ENCODE data around the gene XXYLT1. TPM values are rescaled to one million over a fixed set of nuclear protein-coding genes. Genes with fewer than 3 reads are reported as not detected.

XXYLT1 gene
- total and polyA plus RNA-seq, 2 of the 8 experiments (the other 6 are each of a cell fraction or from before 2014, with no cell fraction given) = 18.9 to 23.8 TPM

DNA sequence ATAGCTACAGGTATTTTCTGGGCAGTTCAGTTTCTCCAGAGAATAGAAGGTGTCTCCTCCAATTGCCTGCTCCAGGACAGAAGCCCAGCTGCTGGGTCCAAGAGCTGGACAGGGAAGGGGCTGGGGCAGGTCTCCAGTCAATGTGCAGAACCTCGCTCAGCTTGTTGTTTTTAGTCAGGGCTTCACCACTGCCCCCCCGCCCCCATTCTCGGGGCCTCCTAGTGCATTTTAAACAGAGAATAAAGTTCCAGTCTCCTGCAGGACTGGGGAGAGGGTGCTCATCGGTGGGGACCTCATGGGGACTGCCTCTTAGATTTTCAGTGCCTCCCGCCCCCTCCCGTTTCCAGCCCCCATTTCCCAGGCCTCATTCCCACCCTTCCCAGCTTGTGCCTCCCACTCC lies 216.6 kb downstream of the XXYLT1 start:
- Histone ChIP-seq H3K9me3 (ENCODE audit: insufficient read depth in 2 of 2, low read depth in 1 of 2, low read length in 1 of 2) (no peaks in the 10 kb centered on the region), H3K18ac (ENCODE audit: extremely low read depth, low read length) (no peak overlapping the region), H2BK120ac (replicated peaks; ENCODE audit: low read depth, low read length) (no peak overlapping the region), H3K27ac (ENCODE audit: low read depth, low read length) (no peak overlapping the region), H3K4me2 (ENCODE audit: insufficient read depth in 1 of 2, low read depth in 2 of 2, low read length in 2 of 2) (no peak overlapping the region), H3K36me3 (ENCODE audit: control insufficient read depth in 2 of 4, insufficient read depth in 4 of 4, low read length in 3 of 4) (no peaks in the 10 kb centered on the region), H3K56ac (replicated peaks; ENCODE audit: insufficient read length, low read depth, low read length) (no peak overlapping the region), H3K23ac (ENCODE audit: insufficient read length) (no peak overlapping the region), H2AK5ac (ENCODE audit: low read depth, low read length) (no peak overlapping the region), H3K27me3 (replicated peaks in 1 of 4; ENCODE audit: control insufficient read depth in 3 of 4, extremely low read depth in 1 of 4, insufficient read depth in 3 of 4, low read length in 3 of 4) (no peaks in the 10 kb centered on the region), H4K91ac (replicated peaks; ENCODE audit: insufficient read length, low read length) (peak overlapping the region; percentile 65), H2BK15ac (ENCODE audit: low read length) (no peak overlapping the region), H2BK12ac (ENCODE audit: low read depth, low read length) (no peak overlapping the region), H4K5ac (ENCODE audit: insufficient read length, low read depth, low read length) (no peak overlapping the region), H3K79me1 (ENCODE audit: low read depth, low read length) (no peaks in the 10 kb centered on the region), H3K23me2 (ENCODE audit: low read depth, low read length) (no peaks in the 10 kb centered on the region), H2BK20ac (ENCODE audit: low read length) (no peak overlapping the region), H4K8ac (ENCODE audit: extremely low read depth, insufficient read depth, low read length) (no peak overlapping the region), H2BK5ac (ENCODE audit: low read depth, low read length) (peak overlapping the region; percentile 66), H3K4ac (replicated peaks; ENCODE audit: insufficient read length, low read depth, low read length) (no peak overlapping the region), H3K79me2 (ENCODE audit: control insufficient read depth in 1 of 2, insufficient read depth in 2 of 2, low read length in 2 of 2) (no peaks in the 10 kb centered on the region), H4K20me1 (replicated peaks in 1 of 2; ENCODE audit: control insufficient read depth in 1 of 2, insufficient read depth in 2 of 2, low read length in 2 of 2) (no peaks in the 10 kb centered on the region), H3K4me1 (replicated peaks in 1 of 4; ENCODE audit: control insufficient read depth in 3 of 4, insufficient read depth in 4 of 4, low read length in 3 of 4) (no peaks in the 10 kb centered on the region; a peak in 2 of 7 replicates), H2AFZ (ENCODE audit: low read length) (no peak overlapping the region), H3K14ac (ENCODE audit: insufficient read length) (no peak overlapping the region), H3K9ac (replicated peaks in 1 of 4; ENCODE audit: extremely low read depth in 1 of 4, low read depth in 3 of 4, low read length in 3 of 4) (no peak overlapping the region; a peak in 1 of 7 replicates), H3K4me3 (ENCODE audit: extremely low read depth in 1 of 4, insufficient read depth in 2 of 4, low read depth in 3 of 4, low read length in 4 of 4) (no peak overlapping the region)
- no peak for DNase-seq (ENCODE audit: low read depth in 1 of 2, low spot score in 2 of 2)
- ChIA-PET POLR2A (ENCODE audit: partially characterized antibody) (no interaction called here), CTCF (ENCODE audit: partially characterized antibody) (interaction anchor here (0.5 to 1.4 kb wide), 6 partner anchors 9 to 163 kb away, joined by 3 to 7 read pairs (median 3); no protein-coding TSS in a partner anchor)
- FAIRE-seq = no peak
- 78% methylated on average over 4 of the region's 6 CpGs; no CpG with 5 or more reads in 1 of the 2 experiments for WGBS, 2 experiments (ENCODE audit: extremely low coverage in 1 of 2, insufficient coverage in 1 of 2, insufficient read length in 1 of 2, insufficient replicate concordance in 2 of 2, low coverage in 1 of 2, low lambda C conversion rate in 2 of 2, missing lambda C conversion rate in 1 of 2)
- no peak for TF ChIP-seq POLR2AphosphoS5 (IDR thresholded peaks at IDR 0.05; ENCODE audit: low read depth, low read length)
